Measurements from ENCODE around the gene TOR2A. TPM values are rescaled to one million over a fixed set of nuclear protein-coding genes. Genes with fewer than 3 reads are reported as not detected.

The TOR2A gene
- total and polyA plus RNA-seq, 4 donors, result 5.1 to 14.6 (median 11.8) TPM

DNA sequence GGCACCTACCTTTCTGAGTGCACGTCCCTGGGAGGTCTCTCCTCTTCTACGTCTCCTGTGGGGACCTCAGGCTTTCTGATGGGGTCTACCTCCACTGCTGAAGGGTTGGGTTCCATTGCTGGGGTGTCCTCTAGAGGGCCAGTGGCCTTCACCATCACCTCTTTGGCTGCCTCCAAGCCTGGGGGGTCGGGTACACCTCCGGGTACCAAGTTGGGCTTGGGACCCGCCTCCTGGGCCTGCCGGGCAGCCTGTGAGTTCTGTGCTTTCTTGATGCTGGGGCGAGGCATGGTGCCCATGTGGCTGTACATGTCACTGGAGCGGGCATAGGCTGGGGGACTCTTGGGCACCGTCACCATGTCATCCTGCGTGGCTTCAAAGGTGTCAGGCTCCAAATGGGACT, 38.9 kb upstream of the TOR2A start (continued):
- TF ChIP-seq TAF1 (conservative IDR thresholded peaks at IDR 0.05) (no peak), RAD21 (IDR thresholded peaks at IDR 0.05) (no peak), HNF4A (conservative IDR thresholded peaks at IDR 0.05) (no peak), FOXA2 (IDR thresholded peaks at IDR 0.05) (no peak), EGR1 (IDR thresholded peaks at IDR 0.05; ENCODE audit: low read depth in 2 of 2) (no peak)

DNA sequence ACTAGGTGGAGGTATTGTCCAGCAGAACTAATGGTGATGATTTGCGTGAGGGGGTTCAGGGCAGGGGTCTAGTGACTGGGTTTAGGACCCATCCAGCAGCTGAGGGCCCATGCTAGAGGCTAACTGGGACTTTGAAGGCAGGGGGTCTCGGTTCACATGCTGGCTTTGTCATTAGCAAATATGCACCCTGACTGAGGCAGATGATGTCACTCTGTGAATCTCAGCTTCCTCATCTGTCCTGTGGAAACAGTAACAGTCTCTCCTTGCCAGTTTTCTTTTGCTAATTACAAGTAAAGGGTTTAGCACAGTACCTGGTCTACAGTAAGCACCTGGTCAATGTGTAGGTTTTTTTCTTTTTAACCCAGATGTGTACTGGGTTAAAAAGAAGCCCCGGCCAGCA, 38.2 kb upstream of the TOR2A start:
- H3K36me3 ChIP-seq (ENCODE audit: control insufficient read depth in 4 of 4, insufficient read depth in 3 of 4, low read depth in 1 of 4, low read length in 3 of 4), result no peaks in the 10 kb centered on the region

DNA sequence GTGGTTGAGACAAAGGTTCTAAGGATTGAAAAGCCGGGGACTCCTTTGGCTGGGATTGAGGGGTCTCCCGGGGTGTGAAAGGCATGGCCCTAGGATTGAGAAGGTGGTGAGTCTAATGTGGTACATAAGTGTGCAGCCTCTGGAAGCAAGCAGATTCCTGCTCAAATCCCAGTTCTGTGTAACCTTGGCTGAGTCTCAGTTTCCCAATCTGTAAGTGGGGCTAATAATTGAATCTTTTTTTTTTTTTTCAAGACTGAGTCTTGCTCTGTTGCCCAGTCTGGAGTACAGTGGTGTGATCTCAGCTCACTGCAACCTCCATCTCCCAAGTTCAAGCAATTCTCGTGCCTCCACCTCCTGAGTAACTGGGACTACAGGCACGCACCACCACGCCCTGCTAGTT, 37.5 kb upstream of the TOR2A start:
- Histone ChIP-seq H3K4me3 (ENCODE audit: low read depth in 1 of 3, low read length in 3 of 3) (no peak overlapping the region), H3K27ac (ENCODE audit: low read depth in 1 of 2, low read length in 2 of 2) (no peak overlapping the region), H3K27me3 (ENCODE audit: control insufficient read depth in 4 of 4, insufficient read depth in 4 of 4, low read length in 3 of 4) (no peaks in the 10 kb centered on the region), H3K9ac (ENCODE audit: low read depth in 1 of 2, low read length in 2 of 2) (no peak overlapping the region), H3K36me3 (ENCODE audit: control insufficient read depth in 4 of 4, insufficient read depth in 3 of 4, low read depth in 1 of 4, low read length in 3 of 4) (no peaks in the 10 kb centered on the region), H3K4me1 (ENCODE audit: control insufficient read depth in 4 of 4, insufficient read depth in 4 of 4, low read length in 3 of 4) (peaks cover 0 to 10% (median 8%) of the 10 kb centered on the region in 4 donors), H3K9me3 (ENCODE audit: control insufficient read depth in 4 of 4, low read length in 3 of 4) (no peaks in the 10 kb centered on the region)
- no peak for DNase-seq (ENCODE audit: low spot score)
- 96% methylated on average over 5 of the region's 5 CpGs for WGBS
- TF ChIP-seq FOXA2 (IDR thresholded peaks at IDR 0.05), result no peak

More for the DNA sequence above, 38.2 kb upstream of the TOR2A start:
- WGBS, result 92% methylated on average over 3 of the region's 3 CpGs
- TF ChIP-seq, protein P1, sequence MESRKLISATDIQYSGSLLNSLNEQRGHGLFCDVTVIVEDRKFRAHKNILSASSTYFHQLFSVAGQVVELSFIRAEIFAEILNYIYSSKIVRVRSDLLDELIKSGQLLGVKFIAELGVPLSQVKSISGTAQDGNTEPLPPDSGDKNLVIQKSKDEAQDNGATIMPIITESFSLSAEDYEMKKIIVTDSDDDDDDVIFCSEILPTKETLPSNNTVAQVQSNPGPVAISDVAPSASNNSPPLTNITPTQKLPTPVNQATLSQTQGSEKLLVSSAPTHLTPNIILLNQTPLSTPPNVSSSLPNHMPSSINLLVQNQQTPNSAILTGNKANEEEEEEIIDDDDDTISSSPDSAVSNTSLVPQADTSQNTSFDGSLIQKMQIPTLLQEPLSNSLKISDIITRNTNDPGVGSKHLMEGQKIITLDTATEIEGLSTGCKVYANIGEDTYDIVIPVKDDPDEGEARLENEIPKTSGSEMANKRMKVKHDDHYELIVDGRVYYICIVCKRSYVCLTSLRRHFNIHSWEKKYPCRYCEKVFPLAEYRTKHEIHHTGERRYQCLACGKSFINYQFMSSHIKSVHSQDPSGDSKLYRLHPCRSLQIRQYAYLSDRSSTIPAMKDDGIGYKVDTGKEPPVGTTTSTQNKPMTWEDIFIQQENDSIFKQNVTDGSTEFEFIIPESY (IDR thresholded peaks at IDR 0.05), result no peak
- TF ChIP-seq SP1 (IDR thresholded peaks at IDR 0.05), result no peak
- no peak for TF ChIP-seq JUND (IDR thresholded peaks at IDR 0.05)
- no peak for TF ChIP-seq HNF4A (conservative IDR thresholded peaks at IDR 0.05)
- TF ChIP-seq, protein P2, sequence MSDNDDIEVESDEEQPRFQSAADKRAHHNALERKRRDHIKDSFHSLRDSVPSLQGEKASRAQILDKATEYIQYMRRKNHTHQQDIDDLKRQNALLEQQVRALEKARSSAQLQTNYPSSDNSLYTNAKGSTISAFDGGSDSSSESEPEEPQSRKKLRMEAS (IDR thresholded peaks at IDR 0.05), result no peak
- no peak for TF ChIP-seq TAF1 (conservative IDR thresholded peaks at IDR 0.05)
- TF ChIP-seq, protein P3, sequence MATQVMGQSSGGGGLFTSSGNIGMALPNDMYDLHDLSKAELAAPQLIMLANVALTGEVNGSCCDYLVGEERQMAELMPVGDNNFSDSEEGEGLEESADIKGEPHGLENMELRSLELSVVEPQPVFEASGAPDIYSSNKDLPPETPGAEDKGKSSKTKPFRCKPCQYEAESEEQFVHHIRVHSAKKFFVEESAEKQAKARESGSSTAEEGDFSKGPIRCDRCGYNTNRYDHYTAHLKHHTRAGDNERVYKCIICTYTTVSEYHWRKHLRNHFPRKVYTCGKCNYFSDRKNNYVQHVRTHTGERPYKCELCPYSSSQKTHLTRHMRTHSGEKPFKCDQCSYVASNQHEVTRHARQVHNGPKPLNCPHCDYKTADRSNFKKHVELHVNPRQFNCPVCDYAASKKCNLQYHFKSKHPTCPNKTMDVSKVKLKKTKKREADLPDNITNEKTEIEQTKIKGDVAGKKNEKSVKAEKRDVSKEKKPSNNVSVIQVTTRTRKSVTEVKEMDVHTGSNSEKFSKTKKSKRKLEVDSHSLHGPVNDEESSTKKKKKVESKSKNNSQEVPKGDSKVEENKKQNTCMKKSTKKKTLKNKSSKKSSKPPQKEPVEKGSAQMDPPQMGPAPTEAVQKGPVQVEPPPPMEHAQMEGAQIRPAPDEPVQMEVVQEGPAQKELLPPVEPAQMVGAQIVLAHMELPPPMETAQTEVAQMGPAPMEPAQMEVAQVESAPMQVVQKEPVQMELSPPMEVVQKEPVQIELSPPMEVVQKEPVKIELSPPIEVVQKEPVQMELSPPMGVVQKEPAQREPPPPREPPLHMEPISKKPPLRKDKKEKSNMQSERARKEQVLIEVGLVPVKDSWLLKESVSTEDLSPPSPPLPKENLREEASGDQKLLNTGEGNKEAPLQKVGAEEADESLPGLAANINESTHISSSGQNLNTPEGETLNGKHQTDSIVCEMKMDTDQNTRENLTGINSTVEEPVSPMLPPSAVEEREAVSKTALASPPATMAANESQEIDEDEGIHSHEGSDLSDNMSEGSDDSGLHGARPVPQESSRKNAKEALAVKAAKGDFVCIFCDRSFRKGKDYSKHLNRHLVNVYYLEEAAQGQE (IDR thresholded peaks at IDR 0.05), result no peak
- TF ChIP-seq RXRA (IDR thresholded peaks at IDR 0.05), result no peak
- no peak for TF ChIP-seq YY1 (IDR thresholded peaks at IDR 0.05)
- TF ChIP-seq FOXA1 (IDR thresholded peaks at IDR 0.05), result no peak
- TF ChIP-seq RAD21 (IDR thresholded peaks at IDR 0.05), result no peak
- TF ChIP-seq, protein P4, sequence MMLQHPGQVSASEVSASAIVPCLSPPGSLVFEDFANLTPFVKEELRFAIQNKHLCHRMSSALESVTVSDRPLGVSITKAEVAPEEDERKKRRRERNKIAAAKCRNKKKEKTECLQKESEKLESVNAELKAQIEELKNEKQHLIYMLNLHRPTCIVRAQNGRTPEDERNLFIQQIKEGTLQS (IDR thresholded peaks at IDR 0.05), result no peak
- TF ChIP-seq HNF4G (IDR thresholded peaks at IDR 0.05), result no peak
- TF ChIP-seq GABPA (IDR thresholded peaks at IDR 0.05 in 1 of 2, conservative IDR thresholded peaks at IDR 0.05 in 1 of 2), result no peak
- Histone ChIP-seq H3K4me3 (ENCODE audit: low read depth in 1 of 3, low read length in 3 of 3) (no peak overlapping the region), H3K4me1 (ENCODE audit: control insufficient read depth in 4 of 4, insufficient read depth in 4 of 4, low read length in 3 of 4) (peaks cover 0 to 10% (median 8%) of the 10 kb centered on the region in 4 donors), H3K27me3 (ENCODE audit: control insufficient read depth in 4 of 4, insufficient read depth in 4 of 4, low read length in 3 of 4) (no peaks in the 10 kb centered on the region), H3K9ac (ENCODE audit: low read depth in 1 of 2, low read length in 2 of 2) (no peak overlapping the region), H3K27ac (ENCODE audit: low read depth in 1 of 2, low read length in 2 of 2) (no peak overlapping the region), H3K9me3 (ENCODE audit: control insufficient read depth in 4 of 4, low read length in 3 of 4) (no peaks in the 10 kb centered on the region)
- DNase-seq (ENCODE audit: low spot score), result no peak

Measured in liver (tissue), 9 donors.